IPS-15b (cell line): Measurements from ENCODE around the gene EFS.

Source experiments
- H3K27me3 ChIP-seq: one replicate; pipeline ENCODE4 v1.6.1; 2013; ENCODE audit warnings: low read length; ENCODE audit not compliant: control insufficient read depth, insufficient read depth
- H3K36me3 ChIP-seq: one replicate; pipeline ENCODE4 v1.6.1; 2013; ENCODE audit warnings: low read length; ENCODE audit not compliant: control insufficient read depth, insufficient read depth
- H3K4me1 ChIP-seq: one replicate; pipeline ENCODE4 v1.6.1; 2013; ENCODE audit warnings: mild to moderate bottlenecking, low read length; ENCODE audit not compliant: control insufficient read depth, insufficient read depth
- H3K4me3 ChIP-seq: one replicate; pipeline ENCODE4 v1.5.1; 2013; ENCODE audit warnings: low read depth, low read length
- H3K9ac ChIP-seq: one replicate; pipeline ENCODE4 v1.6.1; 2013; ENCODE audit warnings: low read depth, mild to moderate bottlenecking, low read length
- H3K9me3 ChIP-seq: one replicate; pipeline ENCODE4 v1.6.1; 2013; ENCODE audit warnings: mild to moderate bottlenecking, low read length; ENCODE audit not compliant: control insufficient read depth, insufficient read depth

EFS gene

DNA sequence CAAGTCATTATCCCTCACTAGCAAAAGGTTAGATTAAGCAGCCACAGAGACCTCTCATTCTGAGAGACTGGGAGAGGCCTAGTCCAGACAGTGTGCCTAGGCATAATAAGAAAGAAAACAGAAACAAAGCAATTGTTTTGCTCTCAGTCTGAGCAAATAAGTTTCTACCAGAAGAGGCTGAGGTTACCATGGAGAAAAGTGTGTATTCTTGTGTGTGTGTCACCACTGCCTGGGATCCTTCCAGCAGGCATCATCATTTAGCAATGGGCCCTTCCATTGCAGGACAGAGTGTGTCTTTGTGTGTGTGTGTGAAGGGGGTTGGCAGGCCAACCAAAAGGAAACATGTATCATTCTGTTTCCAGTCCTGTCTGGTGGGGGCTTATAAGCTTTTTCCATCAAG lies 3.7 kb downstream of the EFS start:
- Histone ChIP-seq H3K9me3 (no peaks in the 10 kb centered on the region), H3K4me3 (no peak overlapping the region), H3K36me3 (peaks cover 7% of the 10 kb centered on the region), H3K9ac (no peak overlapping the region), H3K4me1 (peaks cover 10% of the 10 kb centered on the region), H3K27me3 (peaks cover 2% of the 10 kb centered on the region)

DNA sequence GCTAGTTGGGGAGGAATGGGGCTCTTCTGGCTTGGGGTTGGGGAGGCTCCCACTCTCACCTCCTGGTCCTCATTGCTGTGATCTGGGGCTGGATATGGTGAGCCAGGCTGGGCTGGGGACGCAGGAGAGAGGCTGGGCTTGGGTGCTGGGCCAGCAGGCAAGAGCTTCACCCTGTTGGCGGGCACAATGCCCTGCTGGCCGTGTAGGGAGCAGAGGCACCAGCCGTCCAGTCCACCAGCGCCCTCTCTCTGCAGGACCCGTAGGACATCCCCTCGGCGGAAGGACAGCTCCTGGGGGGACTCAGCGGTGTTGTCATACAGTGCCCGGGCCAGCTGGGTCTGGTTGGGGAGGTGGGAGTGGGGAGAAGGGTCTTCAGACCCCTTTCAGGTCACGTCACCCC lies 4.5 kb downstream of the EFS start:
- Histone ChIP-seq H3K4me1 (peaks cover 10% of the 10 kb centered on the region), H3K36me3 (peaks cover 7% of the 10 kb centered on the region), H3K27me3 (peaks cover 4% of the 10 kb centered on the region), H3K4me3 (no peak overlapping the region), H3K9me3 (no peaks in the 10 kb centered on the region), H3K9ac (no peak overlapping the region)

DNA sequence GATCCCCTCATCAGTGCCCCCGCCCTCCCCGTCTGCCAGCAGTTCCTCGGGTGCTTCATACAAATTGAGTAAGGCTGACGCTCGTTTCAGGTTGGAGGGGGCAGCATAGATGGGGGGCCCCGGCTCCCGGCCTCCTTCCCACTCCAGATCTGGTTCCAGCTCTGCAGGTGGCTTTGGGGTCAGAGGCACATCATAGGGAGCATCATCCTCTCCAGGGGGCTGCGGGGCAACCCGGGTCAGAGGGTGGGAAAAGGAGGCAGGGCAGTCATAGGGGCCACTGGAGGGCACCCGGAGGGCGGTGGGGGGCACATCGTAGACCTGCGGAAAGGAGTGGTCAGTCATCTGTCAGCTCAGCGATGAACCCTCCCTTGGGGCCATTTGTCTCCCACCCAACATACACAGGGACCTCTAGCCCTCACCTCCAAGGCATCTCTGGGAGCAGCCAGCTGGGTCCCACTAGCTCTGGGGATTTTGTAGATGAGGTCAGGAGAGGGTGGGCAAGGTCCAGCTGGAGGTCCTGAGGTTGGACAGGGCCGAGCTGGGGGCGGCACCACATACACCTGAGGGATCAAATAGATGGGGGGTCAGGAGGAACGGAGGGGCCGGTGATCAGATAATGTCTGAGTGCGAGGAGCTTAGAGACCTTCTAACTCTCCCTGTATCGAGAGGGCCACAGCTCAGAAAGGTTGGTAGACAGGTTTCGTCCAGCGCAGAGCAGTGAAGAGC lies 5.1 kb downstream of the EFS start:
- peaks cover 10% of the 10 kb centered on the region for H3K4me1 ChIP-seq
- H3K27me3 ChIP-seq: peaks cover 10% of the 10 kb centered on the region

DNA sequence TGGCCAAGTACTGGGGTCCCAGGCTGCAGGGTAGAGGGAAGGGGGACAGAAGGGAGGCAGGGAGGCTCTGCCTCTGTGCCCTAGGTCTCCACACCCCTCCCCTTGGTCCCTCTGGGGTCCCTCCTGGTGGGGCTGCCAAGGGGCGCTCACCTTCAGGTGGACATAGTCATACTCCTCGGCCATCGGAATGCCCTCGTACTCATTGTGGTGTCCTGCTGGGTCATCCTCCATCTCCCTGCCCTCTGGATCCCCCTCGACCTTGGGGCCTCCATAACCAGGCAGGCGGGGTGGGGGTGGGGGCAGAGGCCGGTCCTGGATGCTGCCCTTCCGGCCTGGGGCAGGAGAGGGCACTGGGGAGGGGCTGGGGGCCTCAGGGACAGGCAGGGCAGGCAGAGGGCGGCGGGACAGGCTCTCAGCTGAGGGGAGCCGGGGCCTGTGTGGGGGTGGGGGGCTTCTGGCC lies 5.8 kb downstream of the EFS start:
- Histone ChIP-seq H3K4me1 (peaks cover 9% of the 10 kb centered on the region), H3K36me3 (peaks cover 7% of the 10 kb centered on the region), H3K9ac (no peak overlapping the region), H3K27me3 (peaks cover 15% of the 10 kb centered on the region), H3K4me3 (no peak overlapping the region), H3K9me3 (no peaks in the 10 kb centered on the region)

More for the DNA sequence above, 5.1 kb downstream of the EFS start:
- peaks cover 7% of the 10 kb centered on the region for H3K36me3 ChIP-seq
- H3K9ac ChIP-seq: no peak overlapping the region
- no peaks in the 10 kb centered on the region for H3K9me3 ChIP-seq
- H3K4me3 ChIP-seq: no peak overlapping the region

DNA sequence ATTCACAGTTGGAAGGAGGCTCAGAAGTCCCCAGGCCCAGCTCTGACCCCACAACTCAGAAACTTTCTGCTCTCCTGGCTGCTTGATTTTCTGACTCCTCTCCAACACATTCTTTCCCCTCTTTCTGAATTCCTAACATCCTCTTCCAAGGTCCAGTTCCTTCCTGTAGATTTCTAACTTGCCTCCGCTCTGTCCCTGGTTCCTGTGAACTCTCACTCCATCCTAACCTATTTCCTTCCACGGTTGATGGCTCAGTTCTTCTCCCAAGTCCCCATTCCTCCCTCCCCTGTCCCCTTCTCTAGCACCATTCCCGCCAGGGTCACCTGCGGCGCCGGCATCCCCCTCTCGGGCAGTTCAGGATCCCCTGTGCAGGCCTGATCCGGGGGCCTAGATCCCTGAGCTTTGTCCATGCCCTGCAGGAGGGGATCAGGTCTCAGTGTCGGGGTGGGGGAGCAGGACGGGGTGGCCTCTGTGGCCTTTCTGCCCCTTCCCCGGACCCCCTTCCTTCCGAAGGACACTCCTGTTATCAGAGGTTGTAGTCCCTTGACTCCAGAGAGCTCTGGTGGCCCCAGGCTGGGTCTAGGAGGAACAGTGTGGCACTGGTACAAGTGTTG lies 6.3 kb downstream of the EFS start:
- Histone ChIP-seq H3K4me1 (peaks cover 4% of the 10 kb centered on the region), H3K9me3 (no peaks in the 10 kb centered on the region), H3K27me3 (peaks cover 20% of the 10 kb centered on the region), H3K4me3 (no peak overlapping the region), H3K9ac (no peak overlapping the region), H3K36me3 (peaks cover 7% of the 10 kb centered on the region)

DNA sequence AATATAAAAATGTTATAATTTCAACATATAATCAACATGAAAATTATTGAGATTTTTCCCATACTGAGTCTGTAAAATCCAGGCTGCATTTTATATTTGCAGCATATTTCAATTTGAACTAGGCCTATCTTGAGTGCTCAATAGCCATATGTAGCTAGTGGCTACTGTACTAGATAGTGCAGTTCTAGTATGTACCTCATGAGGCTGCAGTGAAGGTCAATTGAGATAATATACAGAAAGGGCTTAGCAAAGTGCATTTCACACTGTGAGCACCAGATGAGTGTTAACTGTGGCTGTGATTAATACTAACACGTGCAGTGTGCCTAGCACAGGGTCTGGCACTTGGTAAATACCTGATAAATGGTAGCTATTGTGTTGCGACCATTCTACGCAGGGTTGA lies 6.9 kb downstream of the EFS start:
- peaks cover 7% of the 10 kb centered on the region for H3K36me3 ChIP-seq
- H3K4me1 ChIP-seq: peaks cover 3% of the 10 kb centered on the region
- H3K9me3 ChIP-seq: no peaks in the 10 kb centered on the region
- no peak overlapping the region for H3K4me3 ChIP-seq
- H3K27me3 ChIP-seq: peaks cover 26% of the 10 kb centered on the region
- H3K9ac ChIP-seq: no peak overlapping the region

DNA sequence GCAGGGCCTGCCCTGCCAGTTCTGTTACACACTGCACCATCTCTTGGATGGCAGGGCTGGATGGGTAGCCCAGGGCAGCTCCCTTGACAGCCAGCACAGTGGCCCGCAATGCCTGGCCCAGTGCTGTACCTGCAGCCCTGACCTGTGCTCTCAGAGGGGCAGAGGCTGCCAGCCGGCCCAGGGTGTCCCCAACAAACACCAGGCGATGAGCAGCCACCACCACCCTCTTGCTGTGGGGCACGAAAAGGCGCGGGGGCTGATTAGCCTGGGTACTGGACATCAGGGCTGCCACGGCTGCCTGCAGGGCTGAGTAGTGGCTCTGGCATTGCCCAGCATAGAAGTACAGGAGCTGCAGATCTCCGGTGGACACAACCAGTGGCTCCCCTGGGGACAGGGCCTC lies 7.7 kb downstream of the EFS start:
- Histone ChIP-seq H3K4me3 (no peak overlapping the region), H3K4me1 (peaks cover 2% of the 10 kb centered on the region), H3K9ac (no peak overlapping the region), H3K9me3 (no peaks in the 10 kb centered on the region), H3K27me3 (peaks cover 28% of the 10 kb centered on the region), H3K36me3 (peaks cover 7% of the 10 kb centered on the region)

DNA sequence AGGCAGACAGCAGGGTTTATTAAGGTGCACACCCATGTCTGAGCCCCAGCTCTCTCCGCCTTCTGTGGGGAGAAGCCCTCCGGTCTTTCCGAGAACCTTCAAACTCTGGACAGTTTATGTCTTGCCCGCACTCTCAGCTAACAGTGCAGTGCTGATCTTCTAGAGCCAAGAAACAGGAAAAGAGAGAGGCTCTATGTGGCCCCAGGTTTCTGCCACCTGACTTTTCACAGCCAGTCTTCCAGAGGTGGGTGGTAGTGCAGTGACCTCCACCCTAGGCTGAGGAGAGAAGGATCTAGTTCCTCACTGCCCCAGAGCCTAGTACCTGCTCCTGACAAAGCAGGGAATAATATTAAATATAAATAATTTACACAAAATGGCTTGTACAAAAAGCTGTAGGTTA lies 8.3 kb downstream of the EFS start:
- Histone ChIP-seq H3K36me3 (peaks cover 7% of the 10 kb centered on the region), H3K9me3 (no peaks in the 10 kb centered on the region), H3K4me3 (no peak overlapping the region), H3K27me3 (peaks cover 29% of the 10 kb centered on the region), H3K4me1 (peaks cover 2% of the 10 kb centered on the region), H3K9ac (no peak overlapping the region)

DNA sequence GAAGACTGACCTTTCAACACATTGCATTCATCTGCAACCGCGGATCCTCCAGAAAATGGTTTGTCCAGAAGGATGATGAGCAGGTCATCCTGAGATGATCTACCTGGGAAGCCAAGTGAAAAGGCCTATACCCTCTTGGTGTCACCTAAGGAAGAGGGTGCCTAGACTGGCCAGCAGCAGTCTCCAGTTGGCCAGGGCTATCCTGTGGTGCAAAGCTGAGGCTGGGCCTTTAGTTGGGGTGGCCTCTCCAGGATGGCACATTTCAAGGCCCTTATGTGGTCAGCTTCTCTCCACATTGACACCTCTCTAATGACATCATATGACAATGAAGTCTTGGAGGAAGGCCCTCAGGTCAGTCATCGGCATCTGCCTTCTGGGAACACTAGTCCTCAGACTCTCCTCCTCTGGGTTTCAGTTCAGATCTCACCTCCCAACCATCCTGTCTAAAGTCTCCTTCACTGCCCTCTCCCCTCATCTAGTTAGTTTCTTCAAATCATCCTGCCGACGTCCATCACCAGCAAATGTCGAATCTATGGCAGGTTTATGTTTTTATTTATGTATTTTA lies 9.0 kb downstream of the EFS start:
- no peaks in the 10 kb centered on the region for H3K9me3 ChIP-seq
- no peak overlapping the region for H3K4me3 ChIP-seq
- no peak overlapping the region for H3K9ac ChIP-seq
- H3K27me3 ChIP-seq: peaks cover 36% of the 10 kb centered on the region
- H3K4me1 ChIP-seq: peaks cover 2% of the 10 kb centered on the region
- H3K36me3 ChIP-seq: peaks cover 7% of the 10 kb centered on the region

DNA sequence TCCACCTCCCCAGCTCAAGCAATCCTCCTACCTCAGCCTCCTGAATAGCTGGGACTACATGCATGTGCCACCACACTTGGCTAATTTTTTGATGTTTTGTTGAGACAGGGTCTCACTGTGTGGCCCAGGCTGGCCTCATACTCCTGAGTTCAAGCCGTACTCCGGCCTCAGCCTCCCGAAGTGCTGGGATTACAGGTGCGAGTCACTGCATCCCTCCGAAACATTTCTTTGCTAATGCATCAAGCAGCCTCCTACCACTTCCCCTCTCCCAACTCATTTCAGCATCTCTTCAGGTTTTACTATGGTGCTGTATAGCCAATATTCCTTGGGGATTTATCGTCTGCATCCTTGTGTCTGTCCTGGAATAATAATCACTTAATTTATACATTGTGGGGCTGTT lies 10.0 kb downstream of the EFS start:
- Histone ChIP-seq H3K36me3 (peaks cover 3% of the 10 kb centered on the region), H3K4me3 (no peak overlapping the region), H3K9ac (no peak overlapping the region), H3K4me1 (no peaks in the 10 kb centered on the region), H3K27me3 (peaks cover 41% of the 10 kb centered on the region), H3K9me3 (no peaks in the 10 kb centered on the region)

DNA sequence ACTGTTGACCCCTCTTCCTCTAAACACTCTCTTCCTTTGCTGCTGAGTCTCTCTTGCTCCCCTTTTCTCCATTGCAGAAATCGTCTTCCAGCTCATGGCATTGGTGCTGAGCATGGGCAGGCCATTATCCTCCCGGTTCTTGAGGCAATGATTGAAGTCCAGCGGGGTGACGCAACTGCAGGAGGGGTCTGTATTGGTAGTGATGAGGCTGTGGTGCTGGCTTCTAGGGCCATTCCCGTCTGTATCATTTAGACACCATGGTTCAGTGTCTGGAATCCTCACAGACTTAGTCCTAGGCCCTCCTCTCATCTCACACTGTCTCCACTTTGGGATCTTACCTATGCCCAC lies 11.6 kb downstream of the EFS start:
- Histone ChIP-seq H3K27me3 (peaks cover 41% of the 10 kb centered on the region), H3K36me3 (peaks cover 3% of the 10 kb centered on the region), H3K4me3 (peak overlapping the region; percentile 72), H3K4me1 (no peaks in the 10 kb centered on the region), H3K9ac (no peak overlapping the region), H3K9me3 (no peaks in the 10 kb centered on the region)
